MV-4-11 (cell line): ENCODE results near the gene DOCK8.

Experiments used
- DNase-seq: peaks from one replicate; lab custom pipeline; 2025; lab: John Stamatoyannopoulos, UW

The DOCK8 gene

GRCh38 chr9:459491-460444 is 245.1 kb downstream of the DOCK8 start:
- no peak for DNase-seq

- DNase-seq, result no peak
Observed at GRCh38 chr9:462121-462520, 247.5 kb downstream of the DOCK8 start.

- DNase-seq, result no peak
Observed at GRCh38 chr9:462606-463005, 247.9 kb downstream of the DOCK8 start.

GRCh38 chr9:463455-464171 is 248.9 kb downstream of the DOCK8 start:
- no peak for DNase-seq

- no peak for DNase-seq
Observed at GRCh38 chr9:466747-467146, 252.1 kb downstream of the DOCK8 start.

- DNase-seq, result no peak
Observed at GRCh38 chr9:468766-469426, 254.2 kb downstream of the DOCK8 start.

GRCh38 chr9:469672-470551 is 255.2 kb downstream of the DOCK8 start:
- peak; percentile 84 for DNase-seq

- no peak for DNase-seq
Observed at GRCh38 chr9:470552-471194, 256.0 kb downstream of the DOCK8 start.

GRCh38 chr9:471320-471719 is 256.7 kb downstream of the DOCK8 start:
- no peak for DNase-seq

GRCh38 chr9:472479-473075 is 257.9 kb downstream of the DOCK8 start:
- DNase-seq, result peak; percentile 87

GRCh38 chr9:477193-477592 is 262.5 kb downstream of the DOCK8 start:
- DNase-seq, result no peak

GRCh38 chr9:479304-479970 is 264.8 kb downstream of the DOCK8 start:
- DNase-seq, result no peak

- DNase-seq, result no peak
Observed at GRCh38 chr9:479971-480350, 265.3 kb downstream of the DOCK8 start.

- no peak for DNase-seq
Observed at GRCh38 chr9:482739-483138, 268.1 kb downstream of the DOCK8 start.

GRCh38 chr9:486156-486555 is 271.5 kb downstream of the DOCK8 start:
- DNase-seq, result no peak

- no peak for DNase-seq
Observed at GRCh38 chr9:487429-487828, 272.8 kb downstream of the DOCK8 start.

- no peak for DNase-seq
Observed at GRCh38 chr9:488448-488847, 273.8 kb downstream of the DOCK8 start.

- no peak for DNase-seq
Observed at GRCh38 chr9:489198-490197, 274.8 kb downstream of the DOCK8 start.

- DNase-seq, result no peak
Observed at GRCh38 chr9:494764-495163, 280.1 kb downstream of the DOCK8 start.
